Hematopoietic multipotent progenitor cell treated with erythropoietin and hydrocortisone succinate and interleukin-3 and kit ligand, for 15 days (in vitro differentiated cells): ENCODE data around the gene PHAF1.

Experiments
- DNase-seq: peaks from one replicate; pipeline ENCODE4 v3.0.0-alpha.2; 2015; ENCODE audit warnings: low spot score

The PHAF1 gene

DNA sequence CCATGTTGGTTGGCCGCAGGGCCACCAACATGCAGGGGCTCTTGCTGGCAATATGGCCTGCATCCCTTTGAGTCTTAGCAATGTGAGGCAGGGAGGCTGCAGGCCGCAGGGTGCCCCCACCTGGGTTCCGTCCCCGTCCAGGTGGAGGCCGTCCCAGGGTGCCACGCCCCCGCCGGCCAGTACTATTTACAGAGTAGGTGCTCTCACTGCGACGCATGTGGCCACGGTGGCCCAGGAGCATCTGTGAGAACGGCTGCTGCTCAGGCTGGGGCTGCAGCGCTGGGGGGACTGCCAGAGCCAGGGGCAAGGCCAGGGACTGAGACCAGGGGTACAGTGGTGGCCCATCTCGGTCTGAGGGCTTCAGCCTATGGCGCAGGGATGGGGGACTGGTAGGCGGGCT lies 70.4 kb downstream of the PHAF1 start:
- DNase-seq: no peak

DNA sequence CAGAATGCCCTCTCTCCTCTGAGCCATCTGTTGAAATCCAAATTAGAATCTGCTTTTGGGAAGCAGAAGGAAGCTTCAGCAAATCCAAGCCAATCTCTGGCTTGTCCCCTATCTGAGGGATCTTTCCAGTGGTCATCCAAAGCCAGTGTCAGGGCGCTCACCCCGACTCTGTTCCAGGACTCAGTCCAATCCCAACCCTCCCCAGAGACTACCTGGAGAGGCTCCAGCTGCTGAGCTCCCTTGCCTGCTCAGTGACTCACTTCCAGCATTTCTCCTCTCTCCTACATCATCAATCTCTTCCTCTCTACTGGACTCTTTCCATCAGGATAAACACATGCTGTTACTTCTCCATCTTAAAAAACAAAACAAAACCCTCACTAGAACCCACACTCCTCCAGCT lies 71.6 kb downstream of the PHAF1 start:
- DNase-seq: no peak

DNA sequence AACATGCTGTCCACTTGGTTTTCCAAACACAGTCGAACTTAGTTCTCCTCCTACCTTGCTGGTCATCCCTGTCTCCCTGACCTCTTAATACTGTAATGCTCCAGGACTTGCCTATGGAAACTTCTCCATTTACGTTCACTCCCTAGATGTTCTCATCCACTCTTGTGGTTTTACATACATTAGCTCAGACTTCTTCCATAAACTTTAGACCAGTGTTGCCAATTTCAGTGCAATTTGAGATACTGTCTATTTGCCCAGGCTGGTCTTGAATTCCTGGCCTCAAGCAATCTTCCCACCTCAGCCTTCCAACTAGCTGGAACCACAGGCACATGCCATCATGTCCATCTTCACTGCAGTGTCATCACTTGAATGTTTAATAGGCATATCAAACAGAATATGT lies 72.5 kb downstream of the PHAF1 start:
- no peak for DNase-seq

DNA sequence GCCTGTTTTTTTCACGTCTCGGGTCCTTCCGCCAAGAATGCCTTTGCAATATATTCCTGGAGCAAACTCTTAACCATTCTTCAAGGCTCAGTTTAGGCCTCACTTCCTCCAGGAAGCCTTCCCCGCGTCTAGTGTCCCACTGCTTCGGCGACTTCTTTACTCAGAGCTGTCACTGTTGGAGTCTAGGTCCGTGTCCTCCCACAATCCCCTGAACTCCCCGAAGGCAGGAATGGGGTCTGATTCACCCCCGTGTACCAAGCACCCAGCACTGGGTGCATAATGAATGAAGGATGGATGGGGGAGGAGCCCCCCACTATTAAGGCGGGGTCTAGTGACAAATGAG lies 73.5 kb downstream of the PHAF1 start:
- DNase-seq: no peak

DNA sequence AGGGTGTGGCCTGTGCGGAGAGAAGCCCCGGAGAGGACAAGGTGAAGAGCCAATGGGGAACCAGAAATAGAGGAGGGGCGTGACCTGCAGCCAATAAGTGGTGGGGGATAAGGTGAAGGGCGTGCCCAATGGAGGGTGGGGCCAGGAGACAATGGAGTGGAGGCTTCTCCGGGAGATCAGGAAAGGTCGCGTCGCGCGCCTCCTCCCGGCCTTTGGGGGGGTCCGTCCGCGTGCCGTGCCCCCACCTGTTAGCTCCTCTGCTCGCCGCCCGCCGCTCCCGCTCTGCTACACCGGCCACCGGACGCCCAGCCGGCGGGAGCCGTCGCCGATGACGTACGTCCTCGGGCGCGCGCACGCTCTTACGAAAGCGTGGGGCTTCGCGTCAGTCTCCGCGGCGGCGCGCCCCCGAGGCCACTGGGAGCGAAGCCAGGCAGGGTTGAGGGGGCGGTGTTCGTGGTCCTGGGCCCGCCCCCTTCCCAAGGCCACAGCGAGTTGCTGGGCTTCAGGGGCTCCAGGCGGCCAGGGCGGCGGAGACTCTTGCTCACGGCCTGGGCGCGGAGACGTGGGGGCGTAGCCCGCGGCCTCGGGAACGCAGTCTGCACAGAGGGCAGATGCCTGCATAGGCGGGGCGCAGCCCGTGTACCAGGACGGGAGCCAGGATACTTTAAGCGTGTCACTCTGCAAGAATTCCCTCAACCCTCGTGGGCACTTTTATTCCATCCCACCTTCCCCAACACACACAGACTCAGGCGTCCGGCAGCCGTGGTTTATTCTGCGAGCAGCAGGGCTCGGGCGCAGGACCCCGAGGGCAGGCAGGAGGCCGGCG lies 74.1 kb downstream of the PHAF1 start, which contains the start of gene MATCAP1:
MATCAP1 (minus strand) TSS at position 337 of the 826 bp plus-strand sequence. CDS start 3,353 bp downstream, outside the sequence.
- DNase-seq: peak; percentile 94

DNA sequence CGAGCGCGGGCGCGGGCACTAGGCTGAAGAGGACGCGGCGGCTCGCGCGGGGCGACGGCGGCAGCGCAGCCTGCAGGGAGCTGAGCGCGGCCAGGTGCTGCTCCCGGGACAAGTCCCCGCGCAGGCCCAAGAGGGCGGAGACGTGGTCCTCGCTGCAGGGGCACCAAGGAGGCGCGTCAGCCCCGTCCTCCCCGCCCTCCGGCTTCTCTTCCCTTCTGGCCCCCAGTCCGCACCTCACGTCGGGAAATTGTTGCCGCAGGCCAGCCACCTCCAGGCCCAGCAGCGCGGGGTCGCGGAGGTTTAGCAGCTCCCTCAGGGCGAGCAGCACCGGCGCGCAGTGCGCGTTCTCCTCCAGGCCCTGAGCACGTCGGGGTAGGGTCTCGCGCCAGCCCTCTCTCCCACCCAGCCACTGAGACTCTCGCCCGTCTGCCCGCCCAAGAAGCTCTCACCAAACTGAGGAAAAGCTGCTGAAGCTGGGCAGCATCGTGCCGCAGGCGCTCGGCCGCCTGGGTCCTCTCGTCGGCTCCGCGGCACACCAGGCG lies 74.8 kb downstream of the PHAF1 start:
- no peak for DNase-seq

DNA sequence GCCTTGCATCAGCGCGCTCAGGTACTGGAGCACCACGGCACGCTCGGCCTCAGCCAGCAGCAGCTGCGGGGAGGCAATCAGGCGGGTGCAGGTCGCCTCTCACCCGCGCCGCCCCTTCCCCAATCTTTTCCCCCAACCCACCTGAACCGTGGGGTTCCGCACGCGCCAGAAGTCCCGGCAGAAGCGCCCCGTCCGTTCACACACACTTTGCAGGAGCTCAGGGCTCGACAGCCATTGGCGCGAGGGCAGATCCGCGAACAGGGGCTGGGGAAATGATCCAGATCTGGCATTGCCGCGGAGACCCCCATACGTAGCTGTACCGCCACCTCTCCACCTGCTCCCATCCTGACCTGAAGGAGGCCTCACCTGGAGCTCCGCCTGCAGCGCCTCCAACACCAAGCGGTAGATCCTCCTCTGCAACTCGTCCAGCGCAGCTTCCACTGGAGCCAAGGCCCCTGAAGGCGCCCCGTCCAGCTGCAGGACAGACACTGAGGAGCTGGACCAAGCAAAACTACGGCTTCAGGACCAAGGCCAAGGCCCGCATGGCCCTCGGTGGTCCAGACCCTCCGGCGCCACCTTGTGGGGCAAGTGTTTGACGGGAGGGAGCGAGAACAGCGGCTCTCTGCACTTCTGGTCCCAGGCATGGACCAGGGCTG lies 75.4 kb downstream of the PHAF1 start:
- DNase-seq: peak; percentile 81

DNA sequence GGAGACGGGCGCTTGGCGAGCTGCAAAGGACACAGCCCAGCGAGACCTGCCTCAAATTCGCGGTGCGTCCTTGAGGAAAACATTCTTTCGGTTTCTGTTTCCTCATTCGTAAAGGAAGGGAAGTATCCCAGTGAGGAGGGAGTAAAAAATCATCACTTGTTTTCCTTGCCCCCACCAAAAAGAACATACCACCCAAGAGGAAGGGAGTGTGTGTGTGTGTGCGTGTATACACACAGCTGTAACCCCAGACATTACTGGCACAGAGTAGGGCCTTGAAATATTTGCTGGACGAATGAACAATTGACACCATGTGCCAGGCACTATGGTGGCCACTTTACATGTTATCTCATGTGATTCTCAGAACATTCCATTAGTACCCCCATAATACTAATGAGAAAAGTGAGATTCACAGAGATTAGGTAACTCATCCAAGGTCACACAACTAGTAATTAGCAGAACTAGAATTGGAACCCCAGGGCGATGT lies 76.0 kb downstream of the PHAF1 start:
- DNase-seq: no peak

DNA sequence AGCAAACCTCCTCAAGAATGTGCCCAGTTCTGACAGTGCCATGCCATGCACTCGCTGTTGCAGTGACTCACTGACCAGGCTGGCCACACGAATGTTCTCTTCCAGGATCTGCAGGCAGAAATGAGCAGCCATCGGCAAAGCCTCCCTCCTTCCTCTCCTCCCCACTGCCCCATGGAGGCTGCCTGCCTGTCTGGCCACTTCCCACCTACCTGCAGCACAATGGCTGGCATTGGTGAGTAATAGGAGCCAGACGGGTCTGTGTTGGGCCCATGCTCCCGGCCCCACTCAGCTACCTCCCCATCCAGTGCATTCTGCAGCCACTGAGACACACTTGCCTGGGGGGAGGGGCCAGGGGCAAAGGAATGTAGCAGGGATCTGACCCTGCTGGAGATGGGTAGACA lies 76.8 kb downstream of the PHAF1 start:
- DNase-seq: no peak

DNA sequence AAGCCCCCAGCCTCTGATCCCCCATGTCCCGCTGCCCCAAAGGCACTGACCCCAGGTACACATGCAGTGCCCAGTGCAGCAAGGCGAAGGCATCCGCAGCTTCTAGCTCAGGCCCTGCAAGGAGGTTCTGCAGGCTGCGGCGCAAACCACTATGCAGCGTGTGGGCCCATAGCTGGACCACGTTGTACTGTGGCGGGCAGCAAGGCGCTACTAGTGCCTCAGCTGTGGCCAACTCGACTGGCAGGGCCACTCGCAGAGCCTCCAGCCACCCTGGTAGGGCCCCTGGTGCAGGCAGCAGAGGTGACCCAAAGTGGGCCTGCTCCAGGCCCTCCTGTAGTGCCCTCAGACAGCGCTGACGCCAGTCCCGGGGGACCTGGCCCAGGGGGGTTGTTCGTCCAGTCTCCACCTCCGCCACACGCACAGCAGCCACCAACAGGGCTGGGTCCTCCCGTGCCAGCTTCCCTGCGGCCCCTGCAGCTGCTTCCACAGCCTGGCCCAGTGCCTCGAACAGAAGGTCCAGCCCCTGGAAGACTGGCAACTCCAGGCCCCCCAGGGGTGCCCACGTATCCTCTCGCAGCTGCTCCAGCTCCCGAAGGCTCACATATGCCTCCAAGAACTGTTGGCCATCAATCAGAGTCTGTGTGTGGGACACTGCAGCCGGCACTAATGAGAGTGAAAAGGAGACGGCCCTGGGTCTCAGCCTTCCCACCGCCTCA lies 77.6 kb downstream of the PHAF1 start:
- no peak for DNase-seq

DNA sequence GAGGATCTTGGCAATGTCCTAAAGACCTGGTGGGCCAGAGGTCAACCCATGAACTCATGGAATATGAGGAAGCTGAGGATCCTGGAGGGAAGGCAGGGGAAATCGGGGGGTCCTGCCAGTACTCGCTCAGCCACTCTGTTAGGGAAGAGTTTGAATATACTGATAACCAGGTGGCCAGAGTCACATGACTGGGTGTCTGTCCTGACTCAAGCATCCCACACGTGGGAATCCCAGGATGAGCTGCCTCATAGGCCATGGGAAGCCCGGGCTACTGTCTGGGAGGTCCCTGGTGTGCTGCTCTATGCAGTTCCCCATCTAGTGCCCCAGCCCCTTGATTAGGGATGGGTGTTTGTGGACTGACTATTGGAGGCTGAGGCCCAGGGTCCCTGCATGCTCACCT lies 78.6 kb downstream of the PHAF1 start:
- DNase-seq: no peak

DNA sequence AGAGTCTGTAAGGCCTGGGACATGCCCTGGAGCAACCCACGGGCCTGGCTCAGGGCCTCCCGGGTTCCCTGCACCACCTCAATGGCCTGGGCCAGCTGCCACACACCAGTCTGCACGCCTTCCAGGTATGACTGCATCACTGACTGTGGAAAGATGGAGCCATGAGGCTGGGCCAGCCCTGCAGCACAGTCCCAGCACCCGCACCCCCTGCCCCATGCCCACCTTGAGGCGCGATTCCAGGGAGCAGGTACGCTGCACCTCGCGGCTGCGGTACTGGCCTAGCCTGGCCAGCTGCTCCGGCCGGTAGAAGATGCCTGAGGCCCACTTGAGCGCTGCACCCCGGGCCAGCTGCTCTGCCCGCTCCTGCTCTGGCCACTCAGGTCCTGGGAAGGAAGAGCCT lies 79.1 kb downstream of the PHAF1 start:
- no peak for DNase-seq

DNA sequence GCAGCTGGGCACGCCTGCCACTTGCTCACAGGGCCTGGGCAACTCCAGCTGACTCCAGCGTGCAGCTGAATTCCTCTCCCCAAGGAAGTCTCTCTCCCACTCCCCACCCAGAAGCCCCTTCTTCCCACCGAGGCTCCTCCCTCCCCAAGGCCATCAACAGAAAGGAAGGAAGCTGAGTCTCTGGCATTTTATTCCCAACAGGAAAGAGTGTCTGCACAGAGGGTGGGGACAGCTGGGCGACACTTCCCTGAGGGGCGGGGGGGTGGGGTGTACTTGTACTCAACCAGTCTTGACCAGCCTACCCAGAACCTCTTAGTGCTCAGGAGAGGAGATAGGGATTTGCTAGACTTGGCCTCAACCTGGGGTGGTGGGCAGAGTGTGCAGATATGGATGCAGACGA lies 80.3 kb downstream of the PHAF1 start, which contains the start of gene EXOC3L1:
EXOC3L1 (minus strand) TSS at position 96 of the 400 bp plus-strand sequence. CDS start 460 bp downstream, outside the sequence.
- no peak for DNase-seq

DNA sequence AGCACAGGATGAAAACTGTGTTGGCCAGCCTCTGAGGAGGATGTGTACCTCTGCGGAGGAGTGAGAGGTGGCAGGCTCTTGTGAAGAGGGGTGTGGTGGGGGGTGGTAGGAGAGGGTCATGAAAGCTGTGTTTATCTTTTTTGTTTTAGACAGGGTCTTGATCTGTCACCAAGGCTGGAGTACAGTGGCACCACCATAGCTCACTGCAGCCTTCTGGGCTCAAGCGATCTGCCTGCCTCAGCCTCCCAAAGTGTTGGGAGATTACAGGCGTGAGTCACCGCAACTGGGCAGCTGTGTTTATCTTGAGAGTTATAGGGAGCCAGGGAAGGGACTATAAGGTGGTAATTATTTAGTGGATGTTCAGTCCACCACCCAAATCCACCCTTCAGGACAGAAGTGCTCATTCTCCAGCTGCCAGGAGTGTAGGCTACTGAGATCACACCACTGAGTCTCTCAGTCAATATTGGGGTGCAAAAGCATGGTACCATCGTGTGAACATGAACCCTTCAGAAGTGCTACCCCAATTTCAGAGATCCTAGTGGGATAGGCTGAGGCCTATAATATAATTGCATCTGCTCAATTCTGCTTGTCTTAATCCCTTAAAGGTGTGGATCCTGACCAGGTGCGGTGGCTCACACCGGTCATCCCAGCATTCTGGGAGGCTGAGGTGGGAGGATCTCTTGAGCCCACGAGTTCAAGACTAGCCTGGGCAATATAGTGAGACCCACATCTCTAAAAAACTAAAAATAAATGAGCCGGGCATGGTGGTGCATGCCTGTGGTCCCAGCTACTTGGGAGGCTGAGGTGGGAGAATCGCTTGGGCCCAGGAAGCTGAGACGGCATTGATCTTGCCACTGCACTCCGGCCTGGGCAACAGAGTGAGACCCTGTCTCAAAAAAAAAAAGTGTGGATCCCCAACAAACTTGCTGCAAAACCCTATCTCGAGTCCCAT lies 81.0 kb downstream of the PHAF1 start:
- peak; percentile 86 for DNase-seq

DNA sequence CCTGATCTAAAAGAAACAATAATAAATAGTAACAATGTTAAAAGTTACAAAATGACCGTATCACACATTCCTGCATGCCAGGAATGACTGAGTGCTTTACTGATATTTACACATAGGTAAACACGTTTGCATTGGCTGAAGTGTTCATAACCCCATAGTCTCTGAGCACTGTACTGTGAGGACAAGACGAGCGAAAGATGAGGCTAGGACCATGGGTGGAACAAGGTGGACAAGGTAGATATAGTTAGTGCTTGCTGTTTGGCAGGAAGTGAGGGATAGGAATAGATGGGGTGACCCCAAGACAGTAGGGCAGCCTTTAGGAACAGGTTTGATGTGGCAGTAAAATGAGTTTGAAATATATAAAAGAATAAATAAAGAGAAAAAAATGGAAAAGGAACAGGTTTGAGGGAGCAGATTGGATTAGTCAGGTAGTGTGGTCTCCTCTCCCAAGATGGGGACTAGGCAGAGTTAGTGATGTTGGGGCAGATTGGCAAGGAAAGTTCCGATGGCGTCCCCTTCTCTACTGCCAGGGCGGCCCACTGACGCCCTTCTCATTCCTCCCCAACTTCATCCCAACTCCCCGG lies 81.8 kb downstream of the PHAF1 start:
- peak; percentile 53 for DNase-seq

DNA sequence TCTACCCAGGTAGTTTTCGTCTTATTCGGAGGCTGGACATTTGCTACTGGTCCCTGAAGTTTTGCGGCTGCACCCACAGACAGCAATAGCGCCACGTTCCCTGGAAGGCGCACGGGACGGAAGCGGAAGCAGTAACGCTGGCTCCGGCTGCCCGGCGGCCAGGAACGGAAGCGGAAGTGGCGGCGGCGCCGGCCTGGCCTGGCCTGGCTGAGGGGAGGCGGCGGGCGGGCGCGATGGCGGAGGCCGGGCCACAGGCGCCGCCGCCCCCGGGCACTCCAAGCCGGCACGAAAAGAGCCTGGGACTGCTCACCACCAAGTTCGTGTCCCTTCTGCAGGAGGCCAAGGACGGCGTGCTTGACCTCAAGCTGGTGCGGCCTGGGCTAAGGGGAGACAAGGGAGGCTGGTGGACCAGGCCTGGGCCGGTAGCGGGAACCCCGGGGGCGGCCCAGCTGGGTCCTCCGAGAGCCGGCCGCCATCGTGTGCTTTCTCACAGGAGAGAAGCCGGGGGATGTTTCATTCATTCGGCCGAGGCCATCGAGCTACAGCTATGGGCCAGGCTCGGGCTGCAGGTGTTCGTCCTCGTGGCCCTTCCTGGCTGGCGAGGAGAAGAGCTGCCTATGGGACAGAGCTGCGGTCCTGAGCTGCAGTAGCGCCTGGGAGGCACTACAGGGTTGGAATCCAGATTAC lies 82.4 kb downstream of the PHAF1 start, which contains the start of gene E2F4:
E2F4 (plus strand) TSS at position 161 of the 687 bp plus-strand sequence; CDS start at position 234, 73 bp downstream.
- peak; percentile 93 for DNase-seq

DNA sequence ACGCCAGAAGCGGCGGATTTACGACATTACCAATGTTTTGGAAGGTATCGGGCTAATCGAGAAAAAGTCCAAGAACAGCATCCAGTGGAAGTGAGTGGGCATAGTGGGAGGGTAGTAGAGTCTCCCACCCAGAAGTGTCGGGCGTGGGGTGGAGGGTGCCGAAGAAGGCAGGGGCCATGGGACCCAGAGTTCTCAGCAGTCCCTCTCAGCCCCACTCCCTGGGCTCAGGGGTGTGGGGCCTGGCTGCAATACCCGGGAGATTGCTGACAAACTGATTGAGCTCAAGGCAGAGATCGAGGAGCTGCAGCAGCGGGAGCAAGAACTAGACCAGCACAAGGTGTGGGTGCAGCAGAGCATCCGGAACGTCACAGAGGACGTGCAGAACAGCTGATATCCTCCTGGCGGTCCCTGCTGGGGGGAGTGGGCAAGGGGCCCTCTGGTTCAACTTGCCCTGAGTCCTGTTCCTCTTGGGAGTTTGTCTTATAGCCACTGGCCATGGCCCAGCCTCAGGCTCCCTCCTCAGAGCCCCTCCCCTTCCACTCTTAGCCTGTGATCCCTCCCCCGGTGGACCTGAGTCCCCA lies 83.1 kb downstream of the PHAF1 start:
- DNase-seq: peak; percentile 58

DNA sequence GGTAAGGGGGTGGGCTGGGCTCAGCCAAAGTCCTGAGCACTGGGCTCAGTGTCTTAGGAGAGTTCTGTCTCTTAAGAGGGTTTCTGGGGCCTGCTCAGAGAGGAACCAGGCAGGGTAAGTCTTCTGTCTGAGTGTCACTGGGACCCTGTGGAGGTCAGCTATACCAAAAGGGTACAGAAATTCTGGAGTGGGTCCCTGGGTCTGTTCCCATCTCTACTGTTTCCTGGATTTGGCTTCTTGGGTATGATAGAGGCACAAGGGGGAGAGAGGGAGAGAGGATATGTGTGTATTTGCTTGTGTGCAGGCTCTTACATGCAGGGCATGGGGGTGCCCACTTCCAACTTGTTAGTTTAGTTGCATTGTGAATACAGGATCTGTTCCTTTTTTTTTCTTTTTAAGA lies 83.8 kb downstream of the PHAF1 start:
- peak; percentile 41 for DNase-seq

DNA sequence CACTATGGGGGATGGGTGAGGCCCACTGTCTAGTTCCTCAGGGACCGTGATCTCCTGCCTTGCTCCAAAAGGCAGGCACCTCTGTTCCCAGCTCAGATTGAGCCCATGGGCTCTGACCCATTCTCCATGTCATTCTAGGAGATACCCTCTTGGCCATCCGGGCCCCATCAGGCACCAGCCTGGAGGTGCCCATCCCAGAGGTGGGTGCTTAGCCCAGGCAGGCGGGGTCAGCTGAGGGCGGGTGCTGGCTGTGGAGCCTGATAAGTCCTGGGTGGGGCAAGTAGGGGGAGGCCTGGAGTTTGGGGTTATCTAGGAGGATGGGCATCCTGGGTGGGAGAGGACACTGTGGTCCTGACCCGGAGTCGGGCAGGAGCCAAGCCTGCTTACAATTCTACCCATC lies 84.5 kb downstream of the PHAF1 start:
- DNase-seq: peak; percentile 92

DNA sequence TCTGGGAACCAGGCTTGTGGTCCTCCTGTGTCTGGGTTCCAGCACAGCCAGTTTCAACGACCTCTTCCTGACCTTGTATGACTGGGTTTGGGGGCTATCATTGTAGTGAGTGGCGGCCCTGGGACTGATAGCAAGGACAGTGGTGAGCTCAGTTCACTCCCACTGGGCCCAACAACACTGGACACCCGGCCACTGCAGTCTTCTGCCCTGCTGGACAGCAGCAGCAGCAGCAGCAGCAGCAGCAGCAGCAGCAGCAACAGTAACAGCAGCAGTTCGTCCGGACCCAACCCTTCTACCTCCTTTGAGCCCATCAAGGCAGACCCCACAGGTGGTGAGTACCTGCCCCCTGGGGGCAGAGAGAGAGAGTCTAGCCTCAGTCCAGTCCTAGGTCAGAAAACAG lies 85.9 kb downstream of the PHAF1 start:
- no peak for DNase-seq
